Spleen (tissue), 7 donors: ENCODE results near the gene KLF16.
A peak's percentile ranks its signal among the peaks of the same experiment; 100 is the strongest.

ENCODE experiments used
- CTCF ChIP-seq, 11 experiments: fragments of 200-600 bp in 7 of 11; fragments of 450-650 bp in 4 of 11; sonication (generic) in 4 of 11; IDR thresholded peaks in 8 of 11; conservative IDR thresholded peaks in 3 of 11; 1 replicate in 7 of 11; 2 replicates in 4 of 11; pipeline versions ENCODE4 v1.4.0 to v1.8.0; 2016 to 2021; ENCODE audit warnings: antibody characterized with exemption in 11 of 11, inconsistent platforms in 4 of 11, mild to moderate bottlenecking in 1 of 11
- POLR2A ChIP-seq, 3 donors: fragments of 450-650 bp; IDR thresholded peaks; one replicate each; pipeline ENCODE4 v1.5.1; 2017; ENCODE audit warnings: antibody characterized with exemption in 3 of 3, mild to moderate bottlenecking in 1 of 3
- POLR2AphosphoS5 ChIP-seq, 3 donors: sonication (generic); formaldehyde crosslinking; IDR thresholded peaks; one replicate each; pipeline ENCODE4 v1.5.1; 2017; ENCODE audit warnings: antibody characterized with exemption in 3 of 3
- donor health status: DM: no; HTN: no; CAD: no; lungs with moderate emphysema.
- donor health status: DM: no; HTN: no; CAD: no.
- donor health status: DM: no; HTN: no; CAD: no.

GRCh38 chr19:1853295-1854038 is 9.9 kb downstream of the KLF16 start:
- TF ChIP-seq CTCF (IDR thresholded peaks at IDR 0.05 in 8 of 11, conservative IDR thresholded peaks at IDR 0.05 in 3 of 11): peak; percentile 82 to 99 (median 96)
- no peak for TF ChIP-seq POLR2A (IDR thresholded peaks at IDR 0.05)
- TF ChIP-seq POLR2AphosphoS5 (IDR thresholded peaks at IDR 0.05): peak; percentile 57 to 84 (median 65)
